Measurements from ENCODE around the gene ANKMY2.
"Not testable (repeated sequence)": the region's sequence is repeated elsewhere in the genome, so short reads cannot be mapped to it uniquely, and the experiment has no call there.

Gene ANKMY2

DNA sequence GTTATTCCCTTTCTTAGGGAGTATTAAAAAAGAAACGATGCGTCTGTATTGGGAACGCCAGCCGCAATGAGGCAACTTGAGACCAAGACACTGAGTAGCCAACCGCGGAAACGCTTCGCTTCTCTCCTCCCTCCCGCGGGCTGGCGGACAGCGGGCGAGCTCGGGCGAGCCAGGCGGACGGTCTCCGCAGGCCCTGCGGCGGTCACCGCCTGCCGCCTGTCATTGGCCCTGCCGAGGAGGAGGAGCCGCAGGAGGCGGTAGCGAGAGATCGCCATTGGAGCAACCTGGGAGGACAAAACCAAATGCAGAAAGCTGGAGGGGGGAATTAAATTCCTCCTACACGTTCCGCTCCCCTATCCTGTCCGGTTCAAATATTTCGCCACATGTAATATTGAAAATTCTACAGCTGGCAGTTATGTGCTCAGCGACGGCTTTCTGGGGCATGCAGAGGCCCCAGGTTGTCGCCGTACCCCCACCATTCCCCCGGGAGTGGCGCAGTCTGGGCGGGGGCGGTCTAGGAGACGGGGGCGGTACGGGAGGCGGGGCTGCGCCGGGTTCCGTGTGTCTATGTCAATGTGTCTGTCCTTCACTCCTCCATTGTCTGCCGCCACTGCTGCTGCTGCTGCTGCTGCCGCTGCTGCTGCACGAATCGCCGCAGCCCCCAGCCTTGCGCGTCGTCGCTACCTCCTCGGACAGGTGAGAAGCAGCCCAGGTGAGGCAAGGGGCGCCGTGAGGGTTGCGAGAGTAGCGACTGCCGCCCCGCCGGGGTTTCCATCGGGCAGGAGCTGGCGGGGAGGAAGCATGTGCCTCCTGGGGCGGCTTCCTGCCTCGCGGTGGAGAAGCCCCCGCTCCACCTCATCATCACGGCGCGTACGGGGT is at the start of gene ANKMY2, which contains the start of gene BZW2:
Gene ANKMY2, minus strand, starts transcription at position 162 of the 879 bp plus-strand sequence. CDS start 181 bp downstream, outside the sequence.
Gene BZW2, plus strand, starts transcription at position 589 of the 879 bp plus-strand sequence. CDS start 19,263 bp downstream, outside the sequence.
- Histone ChIP-seq H3K27me3 (ENCODE audit: control insufficient read depth, insufficient read depth, low read length) (no peaks in the 10 kb centered on the region), H3K9ac (ENCODE audit: low read length) (peak within 1 kb of the TSS; percentile 67), H3K36me3 (ENCODE audit: control insufficient read depth, insufficient read depth, low read length) (no peaks in the 10 kb centered on the region), H3K4me1 (ENCODE audit: control insufficient read depth, insufficient read depth, low read length) (peaks cover 5% of the 10 kb centered on the region), H3K4me3 (ENCODE audit: low read length) (peak within 1 kb of the TSS; percentile 98), H3K27ac (ENCODE audit: low read depth, low read length) (peak within 1 kb of the TSS; percentile 94)

DNA sequence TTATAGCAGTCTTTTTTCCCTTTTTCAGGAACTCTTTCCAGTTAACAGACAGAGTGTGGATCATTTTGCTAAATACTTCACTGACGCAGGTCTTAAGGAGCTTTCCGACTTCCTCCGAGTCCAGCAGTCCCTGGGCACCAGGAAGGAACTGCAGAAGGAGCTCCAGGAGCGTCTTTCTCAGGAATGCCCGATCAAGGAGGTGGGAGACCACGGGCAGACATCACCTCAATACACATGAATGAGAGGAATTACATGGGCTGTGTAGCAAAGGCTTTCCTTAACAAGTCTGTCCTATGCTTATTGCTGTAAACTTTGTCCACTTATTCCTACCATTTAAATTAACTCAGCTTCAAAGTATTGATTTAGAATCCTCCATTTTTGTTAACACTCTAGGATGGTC is 49.3 kb upstream of the ANKMY2 start:
- Histone ChIP-seq H3K27me3 (ENCODE audit: control insufficient read depth, insufficient read depth, low read length) (no peaks in the 10 kb centered on the region), H3K36me3 (ENCODE audit: control insufficient read depth, insufficient read depth, low read length) (peaks cover 10% of the 10 kb centered on the region), H3K4me1 (ENCODE audit: control insufficient read depth, insufficient read depth, low read length) (no peaks in the 10 kb centered on the region), H3K4me3 (ENCODE audit: low read length) (no peak overlapping the region), H3K9ac (ENCODE audit: low read length) (no peak overlapping the region), H3K27ac (ENCODE audit: low read depth, low read length) (no peak overlapping the region)

DNA sequence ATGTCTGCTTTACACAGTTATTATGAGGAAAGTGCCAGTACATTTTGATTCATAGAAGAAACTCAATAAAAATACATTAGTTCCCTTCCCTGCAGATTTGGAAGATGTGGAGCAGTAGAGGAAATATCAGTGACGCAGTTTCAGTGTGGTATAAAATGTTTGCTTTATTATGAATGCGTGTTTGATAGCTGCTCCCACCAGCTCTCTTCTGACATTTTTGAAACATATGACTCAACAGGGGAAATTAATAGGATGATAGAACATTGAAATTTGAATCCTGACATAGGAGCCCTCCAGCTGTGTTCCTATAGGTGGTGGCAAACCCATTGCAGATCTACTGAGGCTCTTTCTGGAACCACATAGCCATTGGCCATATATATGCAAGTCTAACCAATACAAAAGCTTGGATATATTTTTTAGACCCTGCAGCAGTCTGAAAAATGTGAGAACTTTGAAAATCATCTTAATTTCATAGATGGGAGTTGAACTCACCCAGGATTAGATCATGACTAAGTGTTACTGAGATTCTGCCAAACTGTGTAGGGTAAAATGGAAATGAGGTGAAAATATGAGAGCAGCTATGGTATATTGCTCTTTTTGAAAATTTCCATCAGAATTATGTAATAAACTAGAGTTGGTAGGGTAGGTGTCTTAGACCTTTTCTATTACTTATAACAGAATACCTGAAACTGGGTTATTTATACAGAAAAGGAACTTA is 48.2 kb upstream of the ANKMY2 start:
- Histone ChIP-seq H3K27me3 (ENCODE audit: control insufficient read depth, insufficient read depth, low read length) (no peaks in the 10 kb centered on the region), H3K36me3 (ENCODE audit: control insufficient read depth, insufficient read depth, low read length) (peaks cover 6% of the 10 kb centered on the region), H3K4me1 (ENCODE audit: control insufficient read depth, insufficient read depth, low read length) (no peaks in the 10 kb centered on the region), H3K9ac (ENCODE audit: low read length) (no peak overlapping the region), H3K27ac (ENCODE audit: low read depth, low read length) (no peak overlapping the region), H3K4me3 (ENCODE audit: low read length) (no peak overlapping the region)

DNA sequence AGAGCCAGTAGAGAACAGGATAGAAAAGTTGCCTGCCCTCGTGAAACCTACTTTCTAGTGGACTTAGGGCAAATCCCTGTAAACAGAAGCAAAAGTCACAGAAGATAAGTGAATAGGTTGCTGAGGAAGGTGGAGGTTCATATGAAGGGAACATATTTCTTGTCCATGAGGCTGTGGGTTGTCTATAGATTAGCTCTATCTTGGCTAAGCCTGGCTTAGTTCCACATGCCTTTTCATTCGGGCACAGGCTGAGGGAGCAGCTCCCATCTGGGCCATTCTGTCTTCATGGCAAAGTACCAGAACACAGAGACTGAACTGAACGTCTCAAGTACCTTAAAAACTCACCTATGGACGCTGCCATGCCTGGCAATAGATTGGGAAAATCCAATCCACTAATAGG is 45.7 kb upstream of the ANKMY2 start:
- H3K27ac ChIP-seq (ENCODE audit: low read depth, low read length) = no peak overlapping the region

DNA sequence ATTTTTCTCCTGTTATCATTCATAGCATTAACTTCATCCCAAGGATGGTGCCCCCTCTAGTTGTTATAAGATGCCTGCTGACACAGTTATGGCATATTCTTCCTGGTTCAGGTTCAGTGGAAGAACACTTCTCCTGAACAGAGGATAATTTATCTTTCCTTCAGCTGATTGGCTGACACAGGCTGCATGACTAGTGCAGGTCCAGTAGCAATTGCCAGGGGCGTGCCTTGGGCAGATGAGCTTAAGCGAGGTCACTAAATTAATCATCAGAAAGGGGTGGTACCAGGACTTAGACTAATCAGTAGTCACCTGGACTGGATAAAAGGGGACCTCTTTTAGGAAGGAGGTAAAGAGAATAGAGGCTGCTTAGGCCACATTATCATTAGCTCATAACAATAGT is 42.7 kb upstream of the ANKMY2 start:
- Histone ChIP-seq H3K27me3 (ENCODE audit: control insufficient read depth, insufficient read depth, low read length) (no peaks in the 10 kb centered on the region), H3K4me1 (ENCODE audit: control insufficient read depth, insufficient read depth, low read length) (no peaks in the 10 kb centered on the region), H3K27ac (ENCODE audit: low read depth, low read length) (no peak overlapping the region), H3K4me3 (ENCODE audit: low read length) (no peak overlapping the region), H3K9ac (ENCODE audit: low read length) (no peak overlapping the region), H3K36me3 (ENCODE audit: control insufficient read depth, insufficient read depth, low read length) (peaks cover 5% of the 10 kb centered on the region)

More for the DNA sequence above, 45.7 kb upstream of the ANKMY2 start:
- Histone ChIP-seq H3K27me3 (ENCODE audit: control insufficient read depth, insufficient read depth, low read length) (no peaks in the 10 kb centered on the region), H3K36me3 (ENCODE audit: control insufficient read depth, insufficient read depth, low read length) (peaks cover 6% of the 10 kb centered on the region), H3K9ac (ENCODE audit: low read length) (no peak overlapping the region), H3K4me1 (ENCODE audit: control insufficient read depth, insufficient read depth, low read length) (no peaks in the 10 kb centered on the region), H3K4me3 (ENCODE audit: low read length) (no peak overlapping the region)

DNA sequence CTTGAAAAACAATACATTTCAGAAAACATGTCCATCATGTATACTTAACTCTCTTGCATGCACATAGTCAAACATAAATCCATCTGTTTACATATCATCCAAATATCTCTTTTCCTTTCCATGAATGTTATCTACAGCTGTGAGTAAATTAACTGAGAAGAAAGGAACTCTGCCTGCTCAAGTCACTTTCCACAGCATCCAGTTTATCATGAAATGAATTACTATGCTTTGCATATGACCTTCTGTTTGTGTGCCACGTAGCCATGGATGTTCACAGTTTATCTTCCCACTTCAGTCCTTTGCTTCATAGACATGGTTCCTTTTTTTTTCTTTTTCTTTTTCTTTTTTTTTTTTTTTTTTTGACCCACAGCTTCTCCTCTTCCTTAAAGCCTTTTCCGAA is 40.0 kb upstream of the ANKMY2 start:
- peaks cover 2% of the 10 kb centered on the region for H3K36me3 ChIP-seq (ENCODE audit: control insufficient read depth, insufficient read depth, low read length)
- H3K4me3 ChIP-seq (ENCODE audit: low read length) = no peak overlapping the region
- H3K27me3 ChIP-seq (ENCODE audit: control insufficient read depth, insufficient read depth, low read length) = no peaks in the 10 kb centered on the region
- no peak overlapping the region for H3K27ac ChIP-seq (ENCODE audit: low read depth, low read length)
- H3K9ac ChIP-seq (ENCODE audit: low read length) = no peak overlapping the region
- no peaks in the 10 kb centered on the region for H3K4me1 ChIP-seq (ENCODE audit: control insufficient read depth, insufficient read depth, low read length)

DNA sequence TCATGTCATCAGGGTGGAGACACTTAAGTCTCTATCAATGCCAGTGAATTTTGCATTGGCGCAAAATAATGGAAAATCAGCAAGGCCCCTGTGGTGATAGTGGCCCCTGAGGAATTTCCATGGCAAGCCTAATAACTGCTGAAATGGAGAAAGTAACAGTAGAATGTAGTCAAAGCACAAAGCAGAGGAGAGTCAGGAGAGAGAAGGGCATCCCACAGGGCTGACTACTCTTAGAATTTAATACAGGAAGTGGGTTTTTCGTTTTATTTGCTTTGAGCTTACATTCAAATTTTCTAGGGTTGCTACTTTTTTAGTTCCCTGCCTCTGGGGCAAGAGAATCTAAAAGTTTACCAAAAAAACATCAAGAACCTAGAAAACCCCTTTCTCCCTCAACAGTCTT is 39.4 kb upstream of the ANKMY2 start:
- Histone ChIP-seq H3K36me3 (ENCODE audit: control insufficient read depth, insufficient read depth, low read length) (peaks cover 2% of the 10 kb centered on the region), H3K4me3 (ENCODE audit: low read length) (no peak overlapping the region), H3K27me3 (ENCODE audit: control insufficient read depth, insufficient read depth, low read length) (no peaks in the 10 kb centered on the region), H3K4me1 (ENCODE audit: control insufficient read depth, insufficient read depth, low read length) (no peaks in the 10 kb centered on the region), H3K9ac (ENCODE audit: low read length) (no peak overlapping the region), H3K27ac (ENCODE audit: low read depth, low read length) (no peak overlapping the region)

DNA sequence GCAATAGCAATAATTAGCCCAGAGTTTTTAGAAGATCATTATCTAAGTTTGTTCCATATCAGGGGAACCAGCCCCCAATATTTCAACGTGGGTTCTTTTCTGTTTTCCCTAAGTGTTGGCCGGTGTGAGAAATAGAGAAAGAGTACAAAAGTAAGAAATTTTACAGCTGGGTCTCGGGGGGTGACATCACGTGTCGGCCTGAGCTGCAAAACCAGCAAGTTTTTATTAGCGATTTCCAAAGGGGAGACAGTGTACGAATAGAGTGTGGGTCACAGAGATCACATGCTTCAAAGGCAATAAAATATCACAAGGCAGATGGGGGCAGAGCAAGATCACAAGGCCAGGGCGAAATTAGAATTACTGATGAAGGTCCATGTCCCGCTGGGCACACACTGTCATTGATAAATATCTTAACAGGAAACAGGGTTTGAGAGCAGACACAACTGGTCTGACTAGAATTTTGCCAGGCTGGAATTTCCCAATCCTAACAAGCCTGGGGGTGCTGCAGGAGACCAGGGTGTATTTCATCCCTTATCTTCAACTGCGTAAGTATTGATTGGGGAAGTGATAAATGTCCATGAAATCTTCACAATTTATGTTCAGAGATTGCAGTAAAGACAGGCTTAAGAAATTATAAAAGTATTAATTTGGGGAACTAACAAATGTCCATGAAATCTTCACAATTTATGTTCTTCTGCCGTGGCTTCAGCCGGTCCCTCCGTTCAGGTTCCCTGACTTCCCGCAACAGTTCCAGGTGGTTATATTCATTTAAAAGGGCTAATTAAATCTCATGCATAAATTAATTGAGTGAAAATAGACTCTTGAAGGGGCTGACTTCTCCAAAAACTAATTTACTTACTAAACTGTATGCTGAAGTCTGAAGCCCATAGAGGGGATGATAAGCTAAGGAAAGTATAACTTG is 33.4 kb upstream of the ANKMY2 start:
- not testable (repeated sequence) for H3K36me3 ChIP-seq (ENCODE audit: control insufficient read depth, insufficient read depth, low read length); H3K4me3 ChIP-seq (ENCODE audit: low read length); H3K27me3 ChIP-seq (ENCODE audit: control insufficient read depth, insufficient read depth, low read length); H3K27ac ChIP-seq (ENCODE audit: low read depth, low read length); H3K4me1 ChIP-seq (ENCODE audit: control insufficient read depth, insufficient read depth, low read length); H3K9ac ChIP-seq (ENCODE audit: low read length)

DNA sequence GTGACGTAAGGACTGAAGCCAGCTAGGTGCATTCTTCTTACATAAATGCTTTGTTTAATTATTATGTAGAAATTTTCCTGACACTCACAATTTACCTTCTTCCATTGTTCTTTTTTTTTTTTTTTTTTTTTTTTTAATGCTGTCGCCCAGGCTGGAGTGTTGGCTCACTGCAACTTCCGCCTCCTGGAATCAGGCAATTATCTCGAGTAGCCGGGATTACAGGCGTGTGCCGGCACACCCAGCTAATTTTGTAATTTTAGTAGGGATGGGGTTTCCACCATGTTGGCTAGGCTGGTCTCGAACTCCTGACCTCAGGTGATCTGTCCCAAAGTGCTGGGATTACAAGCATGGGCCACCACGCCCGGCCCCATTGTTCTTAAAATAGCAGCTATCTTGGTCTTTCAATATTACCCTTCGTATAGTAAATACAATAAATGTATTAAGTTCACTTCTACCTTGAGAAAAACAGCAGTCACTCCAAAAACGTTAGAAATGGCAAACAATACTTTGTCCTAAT is 32.5 kb upstream of the ANKMY2 start:
- Histone ChIP-seq H3K27me3 (ENCODE audit: control insufficient read depth, insufficient read depth, low read length) (no peaks in the 10 kb centered on the region), H3K4me1 (ENCODE audit: control insufficient read depth, insufficient read depth, low read length) (no peaks in the 10 kb centered on the region), H3K4me3 (ENCODE audit: low read length) (no peak overlapping the region), H3K27ac (ENCODE audit: low read depth, low read length) (no peak overlapping the region), H3K9ac (ENCODE audit: low read length) (no peak overlapping the region), H3K36me3 (ENCODE audit: control insufficient read depth, insufficient read depth, low read length) (no peaks in the 10 kb centered on the region)

DNA sequence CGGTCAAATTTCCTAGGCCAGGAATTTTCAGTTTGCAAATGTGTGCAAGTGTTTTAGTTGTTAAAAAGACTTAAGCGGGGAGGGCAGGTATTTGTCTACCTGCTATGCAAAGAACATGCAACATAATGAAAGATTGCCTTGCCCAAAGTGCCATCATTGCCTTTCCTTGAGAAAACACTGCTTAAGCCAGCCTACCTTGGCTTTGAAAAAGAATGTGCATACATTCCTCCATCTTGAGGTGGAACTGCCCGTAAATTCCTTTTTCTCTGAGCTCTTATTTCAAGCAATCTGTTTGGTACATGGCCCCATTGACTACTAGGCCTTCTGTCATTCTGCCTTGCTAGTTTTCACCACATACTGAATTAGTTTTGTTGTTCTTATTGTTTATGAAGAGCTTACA is 29.7 kb upstream of the ANKMY2 start:
- H3K27ac ChIP-seq (ENCODE audit: low read depth, low read length) = no peak overlapping the region
- no peaks in the 10 kb centered on the region for H3K4me1 ChIP-seq (ENCODE audit: control insufficient read depth, insufficient read depth, low read length)
- H3K27me3 ChIP-seq (ENCODE audit: control insufficient read depth, insufficient read depth, low read length) = no peaks in the 10 kb centered on the region
- H3K9ac ChIP-seq (ENCODE audit: low read length) = no peak overlapping the region
- no peak overlapping the region for H3K4me3 ChIP-seq (ENCODE audit: low read length)
- peaks cover 2% of the 10 kb centered on the region for H3K36me3 ChIP-seq (ENCODE audit: control insufficient read depth, insufficient read depth, low read length)

DNA sequence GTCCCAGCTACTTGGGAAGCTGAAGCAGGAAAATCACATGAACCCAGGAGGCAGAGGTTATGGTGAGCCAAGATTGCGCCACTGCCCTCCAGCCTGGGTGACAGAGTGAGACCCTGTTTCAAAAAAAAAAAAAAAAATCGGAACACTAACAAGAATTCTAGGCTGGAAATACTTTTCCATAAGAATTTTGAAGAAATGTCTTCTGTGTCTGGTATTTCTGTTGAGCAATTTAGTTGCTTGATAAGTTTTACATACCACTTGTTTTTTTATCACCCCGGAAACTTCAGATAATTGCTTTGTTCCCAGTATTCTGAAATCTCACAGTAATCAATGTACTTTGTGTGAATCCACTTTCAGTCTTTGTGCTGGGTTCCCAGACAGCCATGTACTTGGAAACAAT is 26.3 kb upstream of the ANKMY2 start:
- no peak overlapping the region for H3K27ac ChIP-seq (ENCODE audit: low read depth, low read length)
- no peaks in the 10 kb centered on the region for H3K4me1 ChIP-seq (ENCODE audit: control insufficient read depth, insufficient read depth, low read length)
- H3K27me3 ChIP-seq (ENCODE audit: control insufficient read depth, insufficient read depth, low read length) = no peaks in the 10 kb centered on the region
- peaks cover 2% of the 10 kb centered on the region for H3K36me3 ChIP-seq (ENCODE audit: control insufficient read depth, insufficient read depth, low read length)
- H3K4me3 ChIP-seq (ENCODE audit: low read length) = no peak overlapping the region
- no peak overlapping the region for H3K9ac ChIP-seq (ENCODE audit: low read length)

Data from rectal smooth muscle tissue (tissue), 1 donor.